ENCODE measurements around the gene SOX11. TPM values are rescaled to one million over a fixed set of nuclear protein-coding genes. Genes with fewer than 3 reads are reported as not detected.

Gene SOX11
- total RNA-seq, 1 experiment from 2014 or later = not detected

DNA sequence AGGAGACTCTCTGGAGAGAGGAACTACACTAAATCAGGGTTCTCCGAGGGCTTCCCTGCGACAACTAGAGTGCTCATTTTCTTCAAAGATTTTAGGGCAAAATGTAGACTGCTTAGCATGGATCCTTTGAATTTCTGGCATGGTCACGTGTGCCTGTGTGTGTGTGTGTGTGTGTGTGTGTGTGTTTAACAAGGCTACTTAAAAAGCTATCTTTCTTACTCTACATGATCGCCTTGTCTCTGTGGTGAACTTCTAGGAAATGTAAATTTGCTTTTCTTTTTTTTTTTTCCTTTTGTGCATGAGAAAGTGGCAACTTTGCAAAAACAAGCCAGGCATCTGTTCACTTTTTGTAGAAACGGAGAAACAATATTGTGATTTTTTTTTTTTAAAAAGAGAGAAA is 43.9 kb downstream of the SOX11 start:
- no peaks in the 10 kb centered on the region for H3K27me3 Mint-ChIP-seq (ENCODE audit: insufficient read depth, unreplicated experiment)
- no peaks in the 10 kb centered on the region for H3K4me1 Mint-ChIP-seq (ENCODE audit: insufficient read depth, unreplicated experiment)
- H3K4me3 Mint-ChIP-seq (ENCODE audit: unreplicated experiment) = no peak overlapping the region
- POLR2A ChIA-PET = interaction anchor here (0.7 kb wide), 1 partner anchor 22 kb away, joined by 3 read pairs; no protein-coding TSS in a partner anchor
- no peaks in the 10 kb centered on the region for H3K9me3 Mint-ChIP-seq (ENCODE audit: unreplicated experiment)
- no peak for DNase-seq (ENCODE audit: unreplicated experiment)
- no peaks in the 10 kb centered on the region for H3K36me3 Mint-ChIP-seq (ENCODE audit: insufficient read depth, unreplicated experiment)
- CTCF ChIA-PET = no interaction called here
- no TSS peak for BruUV-seq (replicated peaks)
- intact Hi-C loops (cut with micrococcal nuclease) = no loop called here
- no peak overlapping the region for H3K27ac Mint-ChIP-seq (ENCODE audit: low read depth, unreplicated experiment)
- TF ChIP-seq CTCF (IDR thresholded peaks at IDR 0.05; ENCODE audit: unreplicated experiment) = no peak

GRCh38 chr2:5736886-5737285 is 44.7 kb downstream of the SOX11 start:
- H3K9me3 Mint-ChIP-seq (ENCODE audit: unreplicated experiment) = no peaks in the 10 kb centered on the region
- H3K27ac Mint-ChIP-seq (ENCODE audit: low read depth, unreplicated experiment) = no peak overlapping the region
- no peak for TF ChIP-seq CTCF (IDR thresholded peaks at IDR 0.05; ENCODE audit: unreplicated experiment)
- no peak for DNase-seq (ENCODE audit: unreplicated experiment)
- H3K27me3 Mint-ChIP-seq (ENCODE audit: insufficient read depth, unreplicated experiment) = no peaks in the 10 kb centered on the region
- no TSS peak for BruUV-seq (replicated peaks)
- ChIA-PET POLR2A (interaction anchor here (0.7 kb wide), 1 partner anchor 21 kb away, joined by 3 read pairs; no protein-coding TSS in a partner anchor), CTCF (interaction anchor here (0.6 to 0.7 kb wide), 2 partner anchors 52 to 1428 kb away, joined by 3 read pairs; no protein-coding TSS in a partner anchor)
- H3K4me1 Mint-ChIP-seq (ENCODE audit: insufficient read depth, unreplicated experiment) = no peaks in the 10 kb centered on the region
- intact Hi-C loops (cut with micrococcal nuclease) = no loop called here
- H3K4me3 Mint-ChIP-seq (ENCODE audit: unreplicated experiment) = no peak overlapping the region
- no peaks in the 10 kb centered on the region for H3K36me3 Mint-ChIP-seq (ENCODE audit: insufficient read depth, unreplicated experiment)

DNA sequence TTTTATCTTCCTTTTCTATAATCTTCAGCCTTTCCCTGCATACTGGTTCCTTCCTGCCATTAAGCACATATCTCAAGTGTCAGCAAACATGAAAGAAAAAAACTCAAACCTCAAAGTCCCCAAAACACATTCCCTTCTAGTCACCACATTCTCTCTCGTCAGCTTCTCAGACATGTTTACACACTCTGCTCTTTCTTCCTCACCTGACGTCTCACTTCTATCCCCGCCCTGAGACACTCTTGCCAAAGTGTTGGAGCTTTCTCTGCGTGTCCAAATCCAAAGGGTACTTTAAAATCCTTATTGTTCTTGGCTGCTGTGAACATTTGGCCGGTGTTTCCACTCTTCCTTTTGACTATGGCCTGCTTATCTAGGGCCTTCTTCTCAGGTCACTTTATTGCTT is 47.9 kb downstream of the SOX11 start:
- POLR2A ChIA-PET = no interaction called here
- Mint-ChIP-seq H3K9me3 (ENCODE audit: unreplicated experiment) (no peaks in the 10 kb centered on the region), H3K4me1 (ENCODE audit: insufficient read depth, unreplicated experiment) (no peaks in the 10 kb centered on the region), H3K36me3 (ENCODE audit: insufficient read depth, unreplicated experiment) (no peaks in the 10 kb centered on the region), H3K4me3 (ENCODE audit: unreplicated experiment) (no peak overlapping the region), H3K27me3 (ENCODE audit: insufficient read depth, unreplicated experiment) (no peaks in the 10 kb centered on the region), H3K27ac (ENCODE audit: low read depth, unreplicated experiment) (no peak overlapping the region)
- CTCF ChIA-PET = no interaction called here
- BruUV-seq (replicated peaks) = no TSS peak
- DNase-seq (ENCODE audit: unreplicated experiment) = no peak
- no peak for TF ChIP-seq CTCF (IDR thresholded peaks at IDR 0.05; ENCODE audit: unreplicated experiment)
- intact Hi-C loops (cut with micrococcal nuclease) = no loop called here

DNA sequence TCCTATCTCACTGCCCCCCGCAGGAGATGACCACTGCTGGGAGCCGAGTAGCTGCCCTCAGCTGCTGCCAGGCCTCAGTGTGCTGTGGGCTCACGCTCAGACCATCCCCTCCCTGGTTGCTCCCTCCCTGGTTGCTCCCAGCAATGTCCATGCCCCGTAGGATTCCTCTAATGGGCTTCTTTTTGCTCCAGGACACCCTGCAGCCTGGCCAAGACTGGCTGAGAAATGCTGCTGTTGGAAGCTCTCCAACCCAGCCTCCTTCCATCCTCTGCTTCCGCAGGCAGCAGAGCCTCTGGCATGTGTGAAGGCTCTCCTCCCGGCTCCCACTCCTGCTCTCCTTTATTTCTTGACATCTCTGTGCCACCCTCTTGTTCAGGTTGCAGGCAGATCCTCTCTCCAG is 48.6 kb downstream of the SOX11 start:
- no peak for TF ChIP-seq CTCF (IDR thresholded peaks at IDR 0.05; ENCODE audit: unreplicated experiment)
- ChIA-PET CTCF (no interaction called here), POLR2A (no interaction called here)
- Mint-ChIP-seq H3K4me1 (ENCODE audit: insufficient read depth, unreplicated experiment) (no peaks in the 10 kb centered on the region), H3K27ac (ENCODE audit: low read depth, unreplicated experiment) (no peak overlapping the region), H3K9me3 (ENCODE audit: unreplicated experiment) (no peaks in the 10 kb centered on the region), H3K27me3 (ENCODE audit: insufficient read depth, unreplicated experiment) (no peaks in the 10 kb centered on the region), H3K4me3 (ENCODE audit: unreplicated experiment) (no peak overlapping the region), H3K36me3 (ENCODE audit: insufficient read depth, unreplicated experiment) (no peaks in the 10 kb centered on the region)
- no TSS peak for BruUV-seq (replicated peaks)
- no peak for DNase-seq (ENCODE audit: unreplicated experiment)
- intact Hi-C loops (cut with micrococcal nuclease) = no loop called here

Measured in MCF 10A (cell line).